ENCODE data around the gene KIAA0586. TPM values are rescaled to one million over a fixed set of nuclear protein-coding genes. Genes with fewer than 3 reads are reported as not detected.

Gene KIAA0586
- total RNA-seq, 1 experiment from 2014 or later, result 13.5 TPM

DNA sequence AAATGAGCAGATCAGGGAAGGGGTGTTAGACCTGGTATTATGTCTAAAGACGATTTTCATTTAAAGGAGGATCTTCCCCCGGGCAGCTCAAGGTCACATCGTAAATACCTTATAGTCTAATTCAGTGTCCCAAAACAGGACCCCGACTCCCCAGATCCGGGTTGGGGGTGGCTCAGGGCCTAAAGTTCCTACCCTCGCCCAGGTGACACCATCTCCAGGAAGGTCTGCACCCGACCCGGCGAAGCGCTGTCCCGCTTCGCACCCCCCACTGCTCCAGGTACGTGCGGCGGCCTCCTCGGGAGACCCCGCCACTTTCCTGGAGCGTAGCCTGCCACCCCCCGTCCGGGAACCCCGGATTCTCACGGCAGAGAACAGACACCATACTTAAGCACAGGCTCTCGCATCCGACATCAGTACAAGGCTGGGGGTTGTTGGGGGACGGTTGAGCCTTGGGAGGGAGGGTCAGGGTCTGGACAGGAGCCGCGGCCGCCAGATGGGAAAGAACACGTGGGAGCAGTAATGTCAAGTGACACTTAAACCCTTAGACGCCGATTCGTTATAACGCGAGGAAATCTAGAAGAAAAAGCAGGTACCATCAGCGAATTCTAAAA lies 744 bp upstream of the KIAA0586 start:
- CTCF ChIA-PET, result no interaction called here
- Mint-ChIP-seq H3K36me3 (ENCODE audit: insufficient read depth, unreplicated experiment) (peaks cover 43% of the 10 kb centered on the region), H3K27ac (ENCODE audit: unreplicated experiment) (peak overlapping the region; percentile 93), H3K4me1 (ENCODE audit: low read depth, unreplicated experiment) (no peaks in the 10 kb centered on the region), H3K4me3 (ENCODE audit: unreplicated experiment) (peak overlapping the region; percentile 97), H3K9me3 (ENCODE audit: unreplicated experiment) (no peaks in the 10 kb centered on the region), H3K27me3 (ENCODE audit: insufficient read depth, unreplicated experiment) (no peaks in the 10 kb centered on the region)
- BruUV-seq (replicated peaks), result TSS peak; percentile 81
- intact Hi-C loops (cut with micrococcal nuclease; ENCODE audit: unreplicated experiment), result no loop called here
- Histone ChIP-seq H3K27me3 (replicated peaks; ENCODE audit: control insufficient read depth, insufficient read depth, low read length) (no peaks in the 10 kb centered on the region), H3K4me1 (peaks cover 3% of the 10 kb centered on the region; the same call in 1 of the 2 replicates), H3K4me3 (ENCODE audit: low read depth, low read length) (peak overlapping the region; percentile 71), H3K36me3 (ENCODE audit: control insufficient read depth, insufficient read depth, low read length) (no peaks in the 10 kb centered on the region; the same call in 1 of the 2 replicates), H3K9me3 (no peaks in the 10 kb centered on the region)
- peak; percentile 75 to 77 for DNase-seq
- POLR2A ChIA-PET, result no interaction called here
- TF ChIP-seq, protein P1, sequence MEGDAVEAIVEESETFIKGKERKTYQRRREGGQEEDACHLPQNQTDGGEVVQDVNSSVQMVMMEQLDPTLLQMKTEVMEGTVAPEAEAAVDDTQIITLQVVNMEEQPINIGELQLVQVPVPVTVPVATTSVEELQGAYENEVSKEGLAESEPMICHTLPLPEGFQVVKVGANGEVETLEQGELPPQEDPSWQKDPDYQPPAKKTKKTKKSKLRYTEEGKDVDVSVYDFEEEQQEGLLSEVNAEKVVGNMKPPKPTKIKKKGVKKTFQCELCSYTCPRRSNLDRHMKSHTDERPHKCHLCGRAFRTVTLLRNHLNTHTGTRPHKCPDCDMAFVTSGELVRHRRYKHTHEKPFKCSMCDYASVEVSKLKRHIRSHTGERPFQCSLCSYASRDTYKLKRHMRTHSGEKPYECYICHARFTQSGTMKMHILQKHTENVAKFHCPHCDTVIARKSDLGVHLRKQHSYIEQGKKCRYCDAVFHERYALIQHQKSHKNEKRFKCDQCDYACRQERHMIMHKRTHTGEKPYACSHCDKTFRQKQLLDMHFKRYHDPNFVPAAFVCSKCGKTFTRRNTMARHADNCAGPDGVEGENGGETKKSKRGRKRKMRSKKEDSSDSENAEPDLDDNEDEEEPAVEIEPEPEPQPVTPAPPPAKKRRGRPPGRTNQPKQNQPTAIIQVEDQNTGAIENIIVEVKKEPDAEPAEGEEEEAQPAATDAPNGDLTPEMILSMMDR (IDR thresholded peaks at IDR 0.05; ENCODE audit: insufficient read depth in 1 of 2, low read depth in 1 of 2, low read length in 1 of 2, severe bottlenecking in 1 of 2, unreplicated experiment in 1 of 2), result no peak

DNA sequence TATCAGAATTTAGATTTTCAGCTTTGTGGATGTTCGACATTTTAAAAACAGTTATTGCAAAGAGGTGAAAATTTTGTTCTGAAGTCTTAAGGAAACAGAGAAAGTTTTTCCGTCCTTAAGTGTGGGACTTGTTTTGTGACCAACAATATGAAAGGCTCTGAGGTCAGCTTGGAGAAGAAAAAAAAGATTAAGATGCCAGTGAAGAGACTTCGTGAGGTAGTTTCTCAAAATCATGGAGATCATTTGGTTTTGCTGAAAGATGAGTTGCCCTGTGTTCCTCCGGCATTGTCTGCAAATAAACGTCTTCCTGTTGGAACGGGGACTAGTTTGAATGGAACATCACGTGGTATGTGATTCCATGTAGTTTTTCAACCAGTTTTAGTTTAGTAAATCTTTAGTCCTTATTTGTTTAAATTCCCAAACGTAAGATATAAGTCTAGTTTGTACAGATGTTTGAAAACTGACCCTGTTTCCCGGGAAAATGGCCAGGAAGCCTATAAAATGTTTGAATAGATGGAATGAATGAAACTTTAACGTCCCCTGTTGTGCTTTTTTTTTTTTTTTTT lies 682 bp downstream of the KIAA0586 start:
- DNase-seq, result peak in 1 of 2 experiments; percentile 19
- H3K4me3 Mint-ChIP-seq (ENCODE audit: unreplicated experiment), result peak overlapping the region; percentile 97
- Histone ChIP-seq H3K4me3 (ENCODE audit: low read depth, low read length) (peak overlapping the region; percentile 71), H3K9me3 (no peaks in the 10 kb centered on the region), H3K4me1 (peaks cover 3% of the 10 kb centered on the region; the same call in 1 of the 2 replicates), H3K36me3 (ENCODE audit: control insufficient read depth, insufficient read depth, low read length) (no peaks in the 10 kb centered on the region), H3K27me3 (replicated peaks; ENCODE audit: control insufficient read depth, insufficient read depth, low read length) (no peaks in the 10 kb centered on the region)
- ChIA-PET POLR2A (interaction anchor here (0.9 kb wide), 1 partner anchor 15 kb away, joined by 3 read pairs; no protein-coding TSS in a partner anchor), CTCF (interaction anchor here (0.8 kb wide), 1 partner anchor 32 kb away, joined by 3 read pairs; the partner anchor contains the start of gene TOMM20L)
- intact Hi-C loops (cut with micrococcal nuclease; ENCODE audit: unreplicated experiment), result no loop called here
- H3K36me3 Mint-ChIP-seq (ENCODE audit: insufficient read depth, unreplicated experiment), result peaks cover 33% of the 10 kb centered on the region
- TSS peak; percentile 84 for BruUV-seq (replicated peaks)
- peak overlapping the region; percentile 93 for H3K27ac Mint-ChIP-seq (ENCODE audit: unreplicated experiment)
- no peaks in the 10 kb centered on the region for H3K4me1 Mint-ChIP-seq (ENCODE audit: low read depth, unreplicated experiment)
- no peaks in the 10 kb centered on the region for H3K9me3 Mint-ChIP-seq (ENCODE audit: unreplicated experiment)
- TF ChIP-seq, protein P1 (IDR thresholded peaks at IDR 0.05; ENCODE audit: insufficient read depth in 1 of 2, low read depth in 1 of 2, low read length in 1 of 2, severe bottlenecking in 1 of 2, unreplicated experiment in 1 of 2), result no peak
- H3K27me3 Mint-ChIP-seq (ENCODE audit: insufficient read depth, unreplicated experiment), result no peaks in the 10 kb centered on the region

DNA sequence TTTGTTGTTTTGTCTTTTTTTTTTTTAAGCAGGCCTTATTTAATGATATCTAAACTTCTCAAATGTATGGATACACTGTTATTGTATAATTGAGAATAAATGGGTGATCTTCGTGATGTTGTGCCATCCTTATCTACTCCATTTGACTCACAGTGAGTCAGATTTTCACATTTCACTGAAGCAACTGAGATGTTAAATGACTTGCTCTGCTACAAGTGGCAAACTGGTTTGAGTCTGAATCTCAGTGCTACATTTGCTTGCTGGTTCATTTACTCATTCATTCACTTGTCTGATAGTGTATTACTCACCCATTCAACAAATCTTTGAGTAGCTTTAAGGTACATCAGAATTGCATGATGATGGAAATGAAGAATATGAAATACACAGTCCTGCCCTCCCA lies 2.6 kb downstream of the KIAA0586 start:
- ChIA-PET CTCF (no interaction called here), POLR2A (interaction anchor here (0.6 kb wide), 1 partner anchor 172 kb away, joined by 8 read pairs; no protein-coding TSS in a partner anchor)
- no peaks in the 10 kb centered on the region for H3K4me1 Mint-ChIP-seq (ENCODE audit: low read depth, unreplicated experiment)
- Histone ChIP-seq H3K27me3 (replicated peaks; ENCODE audit: control insufficient read depth, insufficient read depth, low read length) (no peaks in the 10 kb centered on the region), H3K36me3 (ENCODE audit: control insufficient read depth, insufficient read depth, low read length) (no peaks in the 10 kb centered on the region), H3K4me3 (ENCODE audit: low read depth, low read length) (no peak overlapping the region), H3K4me1 (peaks cover 3% of the 10 kb centered on the region; the same call in 1 of the 2 replicates), H3K9me3 (no peaks in the 10 kb centered on the region)
- TF ChIP-seq, protein P1 (IDR thresholded peaks at IDR 0.05; ENCODE audit: insufficient read depth in 1 of 2, low read depth in 1 of 2, low read length in 1 of 2, severe bottlenecking in 1 of 2, unreplicated experiment in 1 of 2), result no peak
- H3K36me3 Mint-ChIP-seq (ENCODE audit: insufficient read depth, unreplicated experiment), result peaks cover 18% of the 10 kb centered on the region
- H3K27me3 Mint-ChIP-seq (ENCODE audit: insufficient read depth, unreplicated experiment), result no peaks in the 10 kb centered on the region
- no TSS peak for BruUV-seq (replicated peaks)
- intact Hi-C loops (cut with micrococcal nuclease; ENCODE audit: unreplicated experiment), result no loop called here
- H3K9me3 Mint-ChIP-seq (ENCODE audit: unreplicated experiment), result no peaks in the 10 kb centered on the region
- H3K4me3 Mint-ChIP-seq (ENCODE audit: unreplicated experiment), result no peak overlapping the region
- DNase-seq, result no peak
- H3K27ac Mint-ChIP-seq (ENCODE audit: unreplicated experiment), result no peak overlapping the region
